Measurements from ENCODE around the gene MRPL27. TPM values are rescaled to one million over a fixed set of nuclear protein-coding genes. Genes with fewer than 3 reads are reported as not detected.

Gene MRPL27
- total RNA-seq, 2 experiments from 2014 or later: 55.1 to 58.2 TPM

DNA sequence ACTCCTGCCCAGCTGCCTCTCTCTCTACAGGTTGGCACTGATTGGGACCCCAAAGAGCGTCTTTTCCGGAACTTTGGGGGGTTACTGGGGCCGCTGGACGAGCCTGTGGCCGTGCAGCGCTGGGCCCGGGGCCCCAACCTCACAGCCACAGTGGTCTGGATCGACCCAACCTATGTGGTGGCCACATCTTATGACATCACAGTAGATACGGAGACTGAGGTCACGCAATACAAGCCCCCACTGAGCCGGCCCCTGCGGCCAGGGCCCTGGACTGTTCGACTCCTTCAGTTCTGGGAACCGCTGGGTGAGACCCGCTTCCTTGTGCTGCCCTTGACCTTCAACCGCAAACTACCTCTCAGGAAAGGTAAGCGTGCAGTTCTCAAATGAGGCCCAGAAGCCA is 14.8 kb downstream of the MRPL27 start:
- intact Hi-C loops (cut with micrococcal nuclease): no loop called here
- Mint-ChIP-seq H3K9me3 (no peaks in the 10 kb centered on the region), H3K27ac (no peak overlapping the region), H3K27me3 (ENCODE audit: low read depth) (no peaks in the 10 kb centered on the region), H3K36me3 (ENCODE audit: low read depth) (peaks cover 10% of the 10 kb centered on the region), H3K4me1 (ENCODE audit: low read depth) (peaks cover 9% of the 10 kb centered on the region), H3K4me3 (no peak overlapping the region)
- DNase-seq: no peak
- CTCF ChIA-PET: interaction anchor here (0.7 kb wide), 1 partner anchor 114 kb away, joined by 3 read pairs; no protein-coding TSS in a partner anchor

DNA sequence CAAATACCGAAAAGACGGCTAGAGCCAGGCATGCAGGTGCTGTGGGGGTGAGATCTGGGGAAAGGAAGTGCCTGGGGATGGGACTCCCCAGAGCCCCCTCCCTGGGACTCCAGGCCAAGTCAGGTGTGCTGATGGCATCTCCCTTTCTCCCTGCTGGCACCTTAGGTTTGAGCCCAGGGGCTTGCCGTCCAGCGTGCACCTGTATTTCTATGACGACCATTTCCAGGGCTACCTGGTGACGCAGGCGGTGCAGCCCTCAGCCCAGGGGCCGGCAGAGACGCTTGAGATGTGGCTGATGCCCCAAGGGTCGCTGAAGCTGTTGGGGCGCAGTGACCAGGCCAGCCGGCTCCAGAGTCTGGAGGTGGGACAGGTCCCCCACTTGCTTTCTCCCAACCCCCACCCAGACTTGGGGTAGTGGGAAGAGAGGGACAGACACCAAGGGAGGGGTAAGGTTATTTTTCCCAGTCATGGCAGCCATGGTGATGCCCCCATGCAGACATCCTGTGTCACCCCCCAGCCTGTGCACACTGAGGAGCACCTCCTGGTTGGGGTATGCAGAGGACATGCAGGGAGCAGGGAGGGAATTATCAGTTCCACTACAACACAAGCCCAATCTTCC is 16.0 kb downstream of the MRPL27 start:
- peaks cover 2% of the 10 kb centered on the region for H3K4me1 Mint-ChIP-seq (ENCODE audit: low read depth)
- peaks cover 10% of the 10 kb centered on the region for H3K36me3 Mint-ChIP-seq (ENCODE audit: low read depth)
- peak overlapping the region; percentile 46 for H3K27ac Mint-ChIP-seq
- no peaks in the 10 kb centered on the region for H3K9me3 Mint-ChIP-seq
- DNase-seq: peak; percentile 3
- CTCF ChIA-PET: no interaction called here
- H3K4me3 Mint-ChIP-seq: no peak overlapping the region
- intact Hi-C loops (cut with micrococcal nuclease): no loop called here
- no peaks in the 10 kb centered on the region for H3K27me3 Mint-ChIP-seq (ENCODE audit: low read depth)

DNA sequence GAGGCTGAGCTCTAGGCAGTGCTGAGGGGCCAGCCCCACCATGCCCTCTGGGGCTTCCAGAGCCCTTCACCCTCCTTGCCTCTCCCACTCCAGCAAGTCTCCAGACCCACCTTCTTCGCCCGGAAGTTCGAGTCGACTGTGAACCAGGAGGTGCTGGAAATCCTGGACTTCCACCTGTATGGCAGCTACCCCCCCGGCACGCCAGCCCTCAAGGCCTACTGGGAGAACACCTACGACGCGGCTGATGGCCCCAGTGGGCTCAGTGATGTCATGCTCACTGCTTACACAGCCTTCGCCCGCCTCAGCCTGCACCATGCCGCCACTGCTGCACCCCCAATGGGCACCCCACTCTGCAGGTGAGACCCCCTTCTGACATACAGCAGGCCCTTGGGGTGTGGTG is 16.6 kb downstream of the MRPL27 start:
- H3K4me3 Mint-ChIP-seq: no peak overlapping the region

DNA sequence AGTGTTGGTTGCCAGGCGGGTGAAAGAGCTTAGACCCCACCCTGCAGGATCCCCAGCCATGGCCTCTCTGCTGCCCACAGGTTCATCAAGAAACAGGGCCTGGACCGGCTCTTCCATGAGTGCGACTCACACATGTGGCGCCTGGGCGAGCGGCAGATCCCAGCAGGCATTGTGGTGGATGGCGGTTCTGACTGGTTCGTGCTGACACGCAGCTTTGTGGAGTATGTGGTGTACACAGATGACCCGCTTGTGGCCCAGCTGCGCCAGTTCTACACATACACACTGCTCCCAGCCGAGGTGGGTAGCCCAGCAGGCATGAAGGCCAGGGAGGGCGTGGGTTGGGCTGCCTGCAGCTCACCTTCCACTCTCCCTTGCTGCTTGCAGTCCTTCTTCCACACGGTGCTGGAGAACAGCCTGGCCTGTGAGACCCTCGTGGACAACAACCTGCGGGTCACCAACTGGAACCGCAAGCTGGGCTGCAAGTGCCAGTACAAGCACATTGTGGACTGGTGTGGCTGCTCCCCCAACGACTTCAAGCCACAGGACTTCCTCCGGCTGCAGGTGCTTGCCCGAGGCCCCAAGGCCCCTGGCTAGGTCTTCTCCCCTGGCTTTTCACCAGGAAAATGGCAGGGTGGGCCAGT is 17.2 kb downstream of the MRPL27 start:
- no peak for DNase-seq
- CTCF ChIA-PET: interaction anchor here (0.6 kb wide), 1 partner anchor 39 kb away, joined by 4 read pairs; no protein-coding TSS in a partner anchor
- no peaks in the 10 kb centered on the region for H3K9me3 Mint-ChIP-seq
- intact Hi-C loops (cut with micrococcal nuclease): no loop called here
- peaks cover 10% of the 10 kb centered on the region for H3K36me3 Mint-ChIP-seq (ENCODE audit: low read depth)
- no peak overlapping the region for H3K27ac Mint-ChIP-seq
- no peak overlapping the region for H3K4me3 Mint-ChIP-seq
- no peaks in the 10 kb centered on the region for H3K27me3 Mint-ChIP-seq (ENCODE audit: low read depth)
- H3K4me1 Mint-ChIP-seq (ENCODE audit: low read depth): peaks cover 2% of the 10 kb centered on the region

More for the DNA sequence above, 16.6 kb downstream of the MRPL27 start:
- H3K36me3 Mint-ChIP-seq (ENCODE audit: low read depth): peaks cover 10% of the 10 kb centered on the region
- DNase-seq: no peak
- intact Hi-C loops (cut with micrococcal nuclease): no loop called here
- H3K4me1 Mint-ChIP-seq (ENCODE audit: low read depth): peaks cover 2% of the 10 kb centered on the region
- no peaks in the 10 kb centered on the region for H3K27me3 Mint-ChIP-seq (ENCODE audit: low read depth)
- no peaks in the 10 kb centered on the region for H3K9me3 Mint-ChIP-seq
- H3K27ac Mint-ChIP-seq: no peak overlapping the region
- CTCF ChIA-PET: no interaction called here

DNA sequence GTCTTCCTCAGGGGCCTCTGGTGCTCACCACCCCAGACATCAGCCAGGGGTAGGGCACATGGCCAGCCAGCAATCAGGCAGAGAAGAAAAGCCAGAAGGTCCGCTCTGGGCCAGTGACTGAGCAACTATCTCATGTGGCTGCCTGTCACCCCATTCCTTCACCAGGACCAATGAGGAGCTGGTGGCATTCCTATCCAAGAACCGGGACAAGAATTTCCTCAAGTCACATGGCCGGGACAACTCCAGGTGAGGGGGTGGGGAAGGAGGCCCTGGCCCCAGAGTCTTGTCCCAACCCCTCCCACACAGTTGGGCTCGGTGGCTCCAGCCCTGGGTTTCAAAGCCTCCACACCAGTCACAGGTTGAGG is 17.7 kb downstream of the MRPL27 start:
- DNase-seq: no peak
- H3K36me3 Mint-ChIP-seq (ENCODE audit: low read depth): peaks cover 8% of the 10 kb centered on the region
- H3K27me3 Mint-ChIP-seq (ENCODE audit: low read depth): no peaks in the 10 kb centered on the region
- CTCF ChIA-PET: interaction anchor here (0.6 kb wide), 1 partner anchor 39 kb away, joined by 4 read pairs; no protein-coding TSS in a partner anchor
- H3K4me1 Mint-ChIP-seq (ENCODE audit: low read depth): peaks cover 2% of the 10 kb centered on the region
- H3K9me3 Mint-ChIP-seq: no peaks in the 10 kb centered on the region
- no peak overlapping the region for H3K4me3 Mint-ChIP-seq
- intact Hi-C loops (cut with micrococcal nuclease): no loop called here
- H3K27ac Mint-ChIP-seq: no peak overlapping the region

DNA sequence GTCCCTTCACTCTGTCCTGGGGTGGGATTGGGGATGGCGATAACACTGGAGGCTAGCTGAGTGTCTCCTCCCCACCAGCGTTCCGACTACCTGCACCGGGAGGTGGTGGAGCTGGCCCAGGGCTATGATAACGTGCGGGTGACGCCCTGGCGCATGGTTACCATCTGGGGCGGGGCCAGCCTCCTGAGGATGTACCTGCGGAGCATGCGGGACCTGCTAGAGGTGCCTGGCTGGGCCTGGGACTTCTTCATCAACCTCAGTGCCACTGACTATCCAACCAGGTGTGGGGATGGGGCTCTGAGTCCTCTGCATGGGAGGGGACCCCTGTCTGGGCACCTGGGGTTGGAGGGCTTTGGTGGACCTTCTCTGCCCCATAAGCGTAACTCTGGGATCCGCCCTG is 18.2 kb downstream of the MRPL27 start:
- peaks cover 2% of the 10 kb centered on the region for H3K4me1 Mint-ChIP-seq (ENCODE audit: low read depth)
- intact Hi-C loops (cut with micrococcal nuclease): no loop called here
- H3K27me3 Mint-ChIP-seq (ENCODE audit: low read depth): no peaks in the 10 kb centered on the region
- DNase-seq: no peak
- no peaks in the 10 kb centered on the region for H3K9me3 Mint-ChIP-seq
- CTCF ChIA-PET: interaction anchor here (0.6 kb wide), 1 partner anchor 376 kb away, joined by 4 read pairs; no protein-coding TSS in a partner anchor
- no peak overlapping the region for H3K27ac Mint-ChIP-seq
- peaks cover 8% of the 10 kb centered on the region for H3K36me3 Mint-ChIP-seq (ENCODE audit: low read depth)
- H3K4me3 Mint-ChIP-seq: no peak overlapping the region

DNA sequence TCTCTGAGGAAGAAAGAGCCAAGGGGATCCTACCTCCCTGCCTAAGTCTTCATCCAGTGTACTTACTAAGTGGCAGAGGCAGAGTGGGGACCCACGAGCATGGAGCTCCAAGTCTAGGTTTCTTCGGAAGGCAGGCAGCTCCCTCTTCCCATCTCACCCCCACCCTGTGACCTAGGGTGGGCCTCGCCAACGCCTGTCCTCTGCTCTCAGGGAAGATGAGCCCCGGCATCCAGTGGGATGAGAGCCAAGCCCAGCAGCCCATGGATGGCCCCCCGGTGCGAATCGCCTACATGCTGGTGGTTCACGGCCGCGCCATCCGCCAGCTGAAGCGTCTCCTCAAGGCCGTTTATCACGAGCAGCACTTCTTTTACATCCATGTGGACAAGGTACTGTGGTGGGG is 18.8 kb downstream of the MRPL27 start:
- CTCF ChIA-PET: interaction anchor here (0.6 kb wide), 1 partner anchor 376 kb away, joined by 4 read pairs; no protein-coding TSS in a partner anchor
- Mint-ChIP-seq H3K27ac (no peak overlapping the region), H3K36me3 (ENCODE audit: low read depth) (peaks cover 7% of the 10 kb centered on the region), H3K27me3 (ENCODE audit: low read depth) (no peaks in the 10 kb centered on the region), H3K9me3 (no peaks in the 10 kb centered on the region), H3K4me1 (ENCODE audit: low read depth) (peaks cover 2% of the 10 kb centered on the region), H3K4me3 (no peak overlapping the region)
- intact Hi-C loops (cut with micrococcal nuclease): no loop called here
- DNase-seq: no peak

DNA sequence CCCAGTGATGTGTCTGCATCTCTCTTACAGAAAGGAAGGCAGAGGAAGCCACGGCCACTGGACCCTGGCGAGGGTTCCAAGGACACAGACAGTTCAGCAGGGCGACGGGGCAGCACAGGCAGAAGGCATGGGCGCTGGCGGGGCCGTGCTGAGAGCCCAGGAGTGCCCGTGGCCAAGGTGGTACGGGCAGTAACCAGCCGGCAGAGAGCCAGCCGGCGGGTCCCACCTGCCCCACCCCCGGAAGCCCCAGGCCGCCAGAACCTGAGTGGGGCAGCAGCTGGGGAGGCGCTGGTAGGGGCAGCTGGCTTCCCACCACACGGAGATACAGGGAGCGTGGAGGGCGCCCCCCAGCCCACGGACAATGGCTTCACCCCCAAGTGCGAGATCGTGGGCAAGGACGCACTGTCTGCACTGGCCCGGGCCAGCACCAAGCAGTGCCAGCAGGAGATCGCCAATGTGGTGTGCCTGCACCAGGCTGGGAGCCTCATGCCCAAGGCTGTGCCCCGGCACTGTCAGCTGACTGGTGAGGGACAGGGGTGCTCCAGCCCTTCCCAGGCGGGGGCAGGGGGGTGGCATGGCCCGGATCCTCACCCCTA is 19.3 kb downstream of the MRPL27 start:
- no peaks in the 10 kb centered on the region for H3K27me3 Mint-ChIP-seq (ENCODE audit: low read depth)
- DNase-seq: no peak
- H3K27ac Mint-ChIP-seq: no peak overlapping the region
- peaks cover 6% of the 10 kb centered on the region for H3K4me1 Mint-ChIP-seq (ENCODE audit: low read depth)
- no peak overlapping the region for H3K4me3 Mint-ChIP-seq
- CTCF ChIA-PET: no interaction called here
- H3K36me3 Mint-ChIP-seq (ENCODE audit: low read depth): peaks cover 5% of the 10 kb centered on the region
- no peaks in the 10 kb centered on the region for H3K9me3 Mint-ChIP-seq
- intact Hi-C loops (cut with micrococcal nuclease): no loop called here

DNA sequence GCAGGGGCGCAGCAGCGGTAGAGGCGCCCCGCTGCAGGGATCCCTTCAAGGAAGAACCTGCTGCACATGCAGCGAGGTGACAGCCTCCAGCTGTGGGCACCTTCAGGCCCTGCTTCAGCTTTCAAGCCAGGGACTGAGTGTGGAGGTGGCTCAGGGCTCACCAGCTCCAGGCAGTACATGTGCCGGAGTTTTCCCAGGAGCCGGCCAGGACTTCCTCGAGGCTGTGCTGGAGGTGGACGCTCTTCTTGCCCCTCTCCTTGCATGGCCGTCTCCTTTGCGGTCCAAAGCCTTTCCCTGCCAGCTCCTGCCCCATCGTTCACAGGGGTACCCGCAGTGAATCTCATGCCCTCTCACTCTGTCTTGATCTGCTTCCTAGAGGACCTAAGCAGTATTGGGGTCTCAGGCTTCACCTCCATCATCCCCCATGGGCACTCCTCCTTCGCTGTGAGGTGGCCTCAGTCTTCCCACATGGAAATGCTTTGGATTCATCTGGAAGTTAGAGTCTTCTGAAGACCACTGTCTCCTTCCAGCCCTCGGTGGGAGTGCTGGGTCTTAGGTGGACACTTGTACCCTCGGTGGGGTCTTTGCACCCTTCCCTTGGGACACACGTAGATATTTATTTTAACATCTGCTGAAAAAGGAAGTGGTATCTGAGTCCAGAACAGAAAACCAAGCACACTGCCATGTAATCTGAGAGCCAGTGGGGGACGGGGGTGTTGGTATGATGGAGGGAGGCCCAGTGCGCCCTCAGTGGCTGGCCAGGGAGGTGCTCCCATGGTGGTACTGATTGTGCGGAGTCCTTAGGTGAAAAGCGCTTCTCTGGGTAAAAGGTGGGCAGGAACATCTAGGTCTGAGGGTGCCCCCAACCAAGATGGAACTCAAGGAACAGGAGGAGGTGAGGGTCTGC is 20.0 kb downstream of the MRPL27 start:
- intact Hi-C loops (cut with micrococcal nuclease): no loop called here
- no peak overlapping the region for H3K4me3 Mint-ChIP-seq
- DNase-seq: no peak
- no peak overlapping the region for H3K27ac Mint-ChIP-seq
- no peaks in the 10 kb centered on the region for H3K27me3 Mint-ChIP-seq (ENCODE audit: low read depth)
- CTCF ChIA-PET: interaction anchor here (0.9 to 2.6 kb wide), 2 partner anchors 9 to 45 kb away, joined by 4 to 21 read pairs; no protein-coding TSS in a partner anchor
- peaks cover 5% of the 10 kb centered on the region for H3K36me3 Mint-ChIP-seq (ENCODE audit: low read depth)
- H3K4me1 Mint-ChIP-seq (ENCODE audit: low read depth): peaks cover 12% of the 10 kb centered on the region
- no peaks in the 10 kb centered on the region for H3K9me3 Mint-ChIP-seq

DNA sequence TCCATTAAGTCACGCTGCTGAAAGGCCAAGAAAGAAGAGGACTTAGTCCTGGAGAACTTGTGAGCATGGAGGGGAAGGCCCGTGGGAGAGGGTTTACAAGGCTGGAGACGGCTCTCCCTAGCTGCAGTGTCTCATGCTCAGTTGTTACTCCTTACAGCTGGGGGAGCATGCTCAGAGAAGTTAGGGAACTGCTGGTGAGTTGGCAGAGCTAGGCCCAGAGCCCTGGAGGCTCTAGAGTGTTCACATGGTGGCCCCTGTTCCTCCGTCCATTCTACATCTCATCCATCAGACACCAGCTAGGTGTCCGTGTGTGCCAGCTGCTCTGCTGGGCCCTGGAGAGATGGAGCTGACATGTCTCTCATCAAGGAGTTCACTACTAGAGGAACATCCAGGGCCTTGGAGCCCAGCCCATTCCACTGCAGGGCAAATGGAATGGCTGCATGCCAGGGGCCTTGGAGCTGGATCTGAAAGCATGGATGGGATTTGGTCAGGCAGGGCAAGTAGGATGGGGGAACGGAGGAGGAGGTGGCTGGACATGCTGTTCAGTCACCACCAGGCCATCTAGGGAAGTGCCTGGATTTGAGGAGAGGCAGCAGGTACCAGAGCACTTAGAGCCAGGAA is 20.8 kb downstream of the MRPL27 start:
- H3K27me3 Mint-ChIP-seq (ENCODE audit: low read depth): no peaks in the 10 kb centered on the region
- H3K27ac Mint-ChIP-seq: no peak overlapping the region
- no peak overlapping the region for H3K4me3 Mint-ChIP-seq
- intact Hi-C loops (cut with micrococcal nuclease): no loop called here
- DNase-seq: no peak
- H3K36me3 Mint-ChIP-seq (ENCODE audit: low read depth): peaks cover 3% of the 10 kb centered on the region
- CTCF ChIA-PET: interaction anchor here (0.6 to 2.6 kb wide), 3 partner anchors 10 to 142 kb away, joined by 3 to 21 read pairs (median 4); no protein-coding TSS in a partner anchor
- H3K9me3 Mint-ChIP-seq: no peaks in the 10 kb centered on the region
- H3K4me1 Mint-ChIP-seq (ENCODE audit: low read depth): peaks cover 20% of the 10 kb centered on the region

DNA sequence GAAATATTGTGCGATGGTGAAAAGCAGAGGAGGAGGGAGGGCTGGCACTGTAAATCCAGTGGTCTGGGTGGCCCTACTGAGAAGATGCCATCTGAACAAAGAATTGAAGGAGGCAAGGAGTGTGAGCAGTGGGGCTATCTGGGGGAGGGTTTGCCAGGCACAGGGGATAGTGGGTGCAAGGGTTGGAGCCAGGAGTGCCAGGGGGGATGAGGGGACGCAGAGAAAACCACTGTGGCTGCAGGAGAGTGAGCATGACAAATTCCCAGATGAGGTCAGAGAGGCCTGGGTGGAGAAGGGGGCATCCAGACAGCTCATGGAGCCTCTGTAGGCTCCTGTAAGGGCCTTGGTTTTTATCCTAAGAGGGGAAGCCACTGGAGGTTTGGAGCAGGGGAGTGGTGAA is 22.3 kb downstream of the MRPL27 start:
- Mint-ChIP-seq H3K4me1 (ENCODE audit: low read depth) (peaks cover 24% of the 10 kb centered on the region), H3K4me3 (no peak overlapping the region), H3K27ac (no peak overlapping the region), H3K36me3 (ENCODE audit: low read depth) (peaks cover 3% of the 10 kb centered on the region), H3K27me3 (ENCODE audit: low read depth) (no peaks in the 10 kb centered on the region), H3K9me3 (no peaks in the 10 kb centered on the region)
- CTCF ChIA-PET: interaction anchor here (2.6 kb wide), 1 partner anchor 11 kb away, joined by 21 read pairs; no protein-coding TSS in a partner anchor
- DNase-seq: no peak
- intact Hi-C loops (cut with micrococcal nuclease): no loop called here

Data from activated naive CD4-positive, alpha-beta T cell treated with anti-CD3 and anti-CD28 coated beads for 36 hours (primary cell).